NOMO-1 (cell line): ENCODE measurements around the gene SMURF1.
"Not testable (repeated sequence)": the region's sequence is repeated elsewhere in the genome, so short reads cannot be mapped to it uniquely, and the experiment has no call there.

Source experiments
- DNase-seq, 2 experiments: peaks; one replicate each; lab custom pipeline; 2025; ENCODE audit not compliant: unreplicated experiment in 2 of 2; lab: John Stamatoyannopoulos, UW

The SMURF1 gene

GRCh38 chr7:99143853-99144672 lies at the start of gene SMURF1:
SMURF1 (minus strand) TSS chr7:99144108; CDS start chr7:99143780, 328 bp downstream.
- DNase-seq = peak; percentile 64 to 83

GRCh38 chr7:99191869-99192596 lies 48.1 kb upstream of the SMURF1 start:
- no peak for DNase-seq

- DNase-seq = peak; percentile 26 to 52
Observed at GRCh38 chr7:99190359-99191009, 46.6 kb upstream of the SMURF1 start.

- no peak for DNase-seq
Observed at GRCh38 chr7:99189222-99189621, 45.3 kb upstream of the SMURF1 start.

- no peak for DNase-seq
Observed at GRCh38 chr7:99188221-99188620, 44.3 kb upstream of the SMURF1 start.

DNA sequence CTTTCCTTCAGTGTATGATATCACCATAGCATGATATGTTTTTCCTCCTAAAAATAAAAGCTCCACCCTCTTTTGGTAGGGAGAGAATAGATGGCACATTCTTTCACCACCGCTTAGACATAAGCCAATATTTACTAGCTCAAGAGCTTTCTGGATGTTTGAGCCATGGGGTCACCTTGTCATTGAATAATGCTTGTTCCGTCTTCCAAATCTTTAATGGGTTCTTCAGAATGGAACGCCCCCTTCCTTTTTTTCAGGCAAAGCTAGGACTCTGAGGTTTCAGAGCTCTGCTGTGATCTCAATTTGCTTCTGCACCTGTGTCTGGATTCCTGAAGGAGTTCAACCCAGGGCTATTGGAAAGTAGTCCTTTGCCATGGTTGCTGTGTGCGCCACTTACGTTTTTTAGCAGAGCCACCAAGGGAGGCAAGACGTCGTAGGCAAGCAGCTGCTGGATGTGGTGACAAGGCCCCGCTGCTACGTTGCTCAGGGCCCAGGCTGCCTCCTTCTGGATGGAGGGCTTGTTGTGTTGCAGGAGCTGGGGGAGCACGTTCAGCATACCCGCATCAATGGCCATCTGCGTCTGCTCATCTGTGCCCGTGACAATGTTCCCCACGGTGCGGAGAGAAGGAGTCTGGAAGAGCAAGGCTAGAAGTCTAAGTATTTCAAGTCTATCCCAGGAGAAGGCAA lies 40.8 kb upstream of the SMURF1 start:
- no peak for DNase-seq

- DNase-seq = no peak
Observed at GRCh38 chr7:99180067-99180650, 36.3 kb upstream of the SMURF1 start.

DNA sequence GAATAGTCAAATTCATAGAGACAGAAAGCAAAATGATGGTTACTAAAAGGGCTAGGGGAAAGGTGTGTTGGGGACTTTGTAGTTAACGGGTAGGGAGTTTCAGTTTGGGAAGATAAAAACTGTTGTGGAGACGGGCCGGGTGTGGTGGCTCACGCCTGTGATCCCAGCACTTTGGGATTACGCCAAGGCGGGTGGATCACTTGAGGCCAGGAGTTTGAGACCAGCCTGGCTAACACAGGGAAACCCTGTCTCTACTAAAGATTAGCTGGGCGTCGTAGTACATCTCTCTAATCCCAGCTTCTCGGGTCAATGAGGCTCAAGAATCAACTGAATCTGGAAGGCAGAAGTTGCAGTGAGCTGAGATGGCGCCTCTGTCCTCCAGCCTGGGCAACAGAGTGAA lies 33.3 kb upstream of the SMURF1 start:
- no peak for DNase-seq

DNA sequence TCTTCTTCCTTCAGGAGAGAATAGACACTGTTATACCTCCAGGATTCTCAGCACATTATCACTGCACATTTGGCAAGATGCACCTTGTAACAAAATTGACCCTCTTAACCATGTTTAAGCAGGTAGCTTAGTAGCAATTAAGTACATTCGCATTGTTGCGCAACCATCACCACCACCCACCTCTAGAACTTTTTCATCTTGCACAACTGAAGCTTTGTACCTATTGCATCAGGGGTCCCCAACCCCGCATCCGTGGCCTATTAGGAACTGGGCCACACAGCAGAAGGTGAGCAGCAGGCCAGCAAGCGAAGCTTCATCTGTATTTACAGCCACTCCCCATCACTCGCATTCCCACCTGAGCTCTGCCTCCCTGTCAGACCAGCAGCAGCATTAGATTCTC lies 29.9 kb upstream of the SMURF1 start:
- DNase-seq = peak; percentile 20 to 32

DNA sequence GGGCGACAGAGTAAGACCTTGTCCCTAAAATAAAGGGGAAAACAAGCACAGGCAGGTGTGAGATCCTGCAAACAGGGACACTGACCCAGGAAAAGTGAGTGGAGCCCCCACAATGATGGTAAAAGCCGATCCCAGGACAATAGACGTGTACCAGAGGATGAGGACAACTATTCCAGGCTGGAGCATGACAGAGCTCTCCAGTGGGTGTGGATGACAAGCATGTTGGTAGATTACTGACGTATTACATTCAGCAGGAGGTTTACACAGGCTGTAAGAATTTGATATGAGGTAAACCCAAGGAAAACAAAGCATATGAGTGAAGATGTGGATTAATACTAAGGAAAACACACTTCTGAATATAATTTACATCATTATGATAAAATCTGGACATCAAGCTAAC lies 27.8 kb upstream of the SMURF1 start:
- no peak for DNase-seq

DNA sequence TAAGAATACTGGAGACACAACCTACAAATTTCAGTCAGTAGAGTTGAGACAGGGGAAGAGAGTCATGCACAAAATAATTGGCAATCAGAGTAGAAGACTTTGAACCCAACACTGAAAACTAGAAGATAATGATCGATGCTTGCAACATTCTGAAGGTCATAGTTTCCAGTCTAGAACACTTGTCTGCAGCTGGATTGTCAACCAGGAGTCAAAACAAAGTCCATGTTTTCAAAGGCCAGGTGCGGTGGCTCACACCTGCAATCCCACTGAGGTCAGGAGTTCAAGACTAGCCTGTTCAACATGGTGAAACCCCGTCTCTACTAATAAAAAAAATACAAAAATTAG lies 26.8 kb upstream of the SMURF1 start:
- DNase-seq = no peak

GRCh38 chr7:99170065-99170729 lies 26.3 kb upstream of the SMURF1 start:
- DNase-seq = no peak

- no peak for DNase-seq
Observed at GRCh38 chr7:99167072-99167471, 23.2 kb upstream of the SMURF1 start.

- DNase-seq = no peak
Observed at GRCh38 chr7:99165816-99166215, 21.9 kb upstream of the SMURF1 start.

DNA sequence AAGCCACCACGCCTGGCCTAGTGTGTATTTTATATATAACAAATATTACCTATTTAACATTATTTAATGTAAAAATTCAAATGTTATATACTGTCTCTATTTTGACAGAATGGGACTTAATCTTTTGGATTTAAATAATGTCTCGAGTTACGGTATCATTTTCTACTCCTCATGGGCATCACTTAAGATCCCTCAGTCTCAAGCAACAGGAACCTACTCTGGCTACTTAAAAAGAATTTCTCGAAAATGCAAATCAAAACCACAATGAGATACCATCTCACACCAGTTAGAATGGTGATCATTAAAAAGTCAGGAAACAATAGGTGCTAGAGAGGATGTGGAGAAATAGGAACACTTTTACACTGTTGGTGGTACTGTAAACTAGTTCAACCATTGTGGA lies 19.8 kb upstream of the SMURF1 start:
- DNase-seq = not testable (repeated sequence)

- DNase-seq = no peak
Observed at GRCh38 chr7:99156649-99157048, 12.7 kb upstream of the SMURF1 start.

- peak; percentile 81 to 99 for DNase-seq
Observed at GRCh38 chr7:99155211-99155610, 11.3 kb upstream of the SMURF1 start.

- DNase-seq = no peak
Observed at GRCh38 chr7:99146979-99147378, 3.1 kb upstream of the SMURF1 start.

GRCh38 chr7:99143521-99143852 lies 421 bp downstream of the SMURF1 start:
- DNase-seq = no peak
